ENCODE results near the gene EEF1AKMT3. TPM values are rescaled to one million over a fixed set of nuclear protein-coding genes. Genes with fewer than 3 reads are reported as not detected.

The EEF1AKMT3 gene
- total RNA-seq, 1 donor from 2014 or later = 7.3 TPM

DNA sequence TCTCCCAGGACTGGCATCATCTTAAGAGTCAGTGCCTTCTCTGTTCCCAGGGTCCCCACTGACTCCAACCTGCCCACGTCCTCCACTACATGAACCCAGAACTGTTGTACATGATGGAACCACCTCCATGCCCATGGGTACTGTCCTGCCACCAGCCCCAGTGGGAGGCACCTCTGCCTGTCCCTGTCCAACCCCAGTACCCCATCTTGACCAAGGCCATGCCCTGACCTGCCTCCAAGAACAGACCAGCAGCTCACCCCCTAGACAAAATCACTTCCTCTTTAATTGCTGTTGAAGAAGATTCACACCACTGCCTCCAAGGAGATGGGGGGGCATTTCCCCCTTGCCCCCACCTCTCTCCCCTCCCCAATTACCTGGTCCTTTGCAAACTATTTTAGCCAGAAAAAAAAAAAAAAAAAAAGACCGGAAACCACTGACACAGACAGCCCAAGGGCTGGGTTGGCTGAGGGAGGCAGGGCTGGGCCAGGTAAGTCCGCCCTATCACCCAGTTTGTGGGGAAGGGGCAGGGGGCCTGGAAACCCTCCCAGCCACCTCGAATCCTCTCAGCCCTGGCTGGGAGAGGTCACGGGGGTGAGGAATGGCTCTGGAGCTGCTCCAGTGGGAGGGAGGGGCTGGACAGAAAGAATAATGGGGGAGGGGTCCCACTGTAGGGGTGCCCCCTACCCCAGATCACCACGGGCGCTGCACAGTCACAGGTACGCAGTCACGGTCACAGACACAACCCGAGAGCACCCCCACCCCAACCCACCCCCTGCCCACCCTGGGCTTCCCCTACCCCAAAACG, 47.3 kb upstream of the EEF1AKMT3 start:
- peaks cover 42% of the 10 kb centered on the region for H3K27me3 ChIP-seq (ENCODE audit: control insufficient read depth, insufficient read depth, low read length)
- no peak for DNase-seq (ENCODE audit: low read depth)
- TF ChIP-seq CTCF (IDR thresholded peaks at IDR 0.05; ENCODE audit: insufficient read depth, low read length, poor library complexity, severe bottlenecking) = no peak
- H3K4me3 ChIP-seq (ENCODE audit: low read depth, low read length) = no peak overlapping the region
- no peaks in the 10 kb centered on the region for H3K36me3 ChIP-seq (ENCODE audit: control insufficient read depth, insufficient read depth, low read length)

DNA sequence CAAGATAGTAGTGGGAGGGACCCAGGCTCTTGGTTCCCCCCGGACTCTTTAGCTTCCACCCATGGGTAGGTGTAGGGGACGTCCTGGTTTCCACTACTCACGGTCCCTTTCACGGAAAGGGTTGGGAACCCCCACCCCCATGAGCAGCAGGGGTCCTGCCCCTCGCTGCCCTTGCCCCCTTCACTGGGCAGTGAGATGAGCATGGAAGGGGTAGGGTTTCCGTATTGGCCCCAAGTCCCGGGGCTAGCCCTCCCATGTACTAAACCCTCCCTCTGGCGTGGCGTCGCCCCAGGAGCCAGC, 46.6 kb upstream of the EEF1AKMT3 start:
- DNase-seq (ENCODE audit: low read depth) = no peak
- TF ChIP-seq CTCF (IDR thresholded peaks at IDR 0.05; ENCODE audit: insufficient read depth, low read length, poor library complexity, severe bottlenecking) = no peak

DNA sequence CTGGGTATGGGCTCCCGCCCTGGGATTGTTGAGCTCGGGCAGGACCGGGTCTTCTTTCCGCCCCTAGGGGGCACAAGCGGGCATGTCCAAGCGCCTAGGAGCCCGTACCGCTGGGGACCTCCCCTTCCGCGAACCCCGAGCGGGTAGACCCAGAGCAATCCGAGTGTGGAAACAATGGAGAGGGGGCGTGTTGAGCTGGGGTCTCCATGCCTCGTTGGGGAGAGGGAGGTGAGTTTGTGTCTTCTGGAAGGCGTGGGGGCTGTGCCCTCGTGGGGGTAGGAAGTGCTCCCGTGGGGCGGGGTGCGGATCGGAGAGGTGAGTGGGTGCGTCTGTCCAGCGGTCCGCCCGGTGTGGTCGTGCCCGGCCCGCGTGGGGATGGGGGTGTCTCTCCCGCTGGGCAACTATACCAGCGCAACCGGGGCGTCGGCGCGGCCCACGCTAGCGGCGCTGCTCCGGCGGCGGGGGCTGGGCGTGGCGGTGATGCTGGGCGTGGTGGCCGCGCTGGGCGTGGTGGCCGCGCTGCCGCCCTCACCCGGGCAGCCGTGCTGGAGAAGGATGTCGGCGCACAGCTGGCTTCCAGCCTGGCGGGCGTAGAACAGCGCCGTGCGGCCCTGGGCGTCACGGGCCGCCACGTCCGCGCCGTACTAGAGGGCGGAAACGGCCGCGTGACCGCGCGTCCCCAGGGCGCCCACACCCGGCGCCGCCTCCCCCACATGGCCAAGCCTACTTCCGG, 46.1 kb upstream of the EEF1AKMT3 start:
- peak; percentile 26 for DNase-seq (ENCODE audit: low read depth)
- TF ChIP-seq CTCF (IDR thresholded peaks at IDR 0.05; ENCODE audit: insufficient read depth, low read length, poor library complexity, severe bottlenecking) = peak; percentile 90
- Histone ChIP-seq H3K4me3 (ENCODE audit: low read depth, low read length) (peak overlapping the region; percentile 57), H3K36me3 (ENCODE audit: control insufficient read depth, insufficient read depth, low read length) (no peaks in the 10 kb centered on the region), H3K27me3 (ENCODE audit: control insufficient read depth, insufficient read depth, low read length) (peaks cover 48% of the 10 kb centered on the region)

More for the DNA sequence above, 46.6 kb upstream of the EEF1AKMT3 start:
- Histone ChIP-seq H3K36me3 (ENCODE audit: control insufficient read depth, insufficient read depth, low read length) (no peaks in the 10 kb centered on the region), H3K4me3 (ENCODE audit: low read depth, low read length) (no peak overlapping the region), H3K27me3 (ENCODE audit: control insufficient read depth, insufficient read depth, low read length) (peaks cover 48% of the 10 kb centered on the region)

DNA sequence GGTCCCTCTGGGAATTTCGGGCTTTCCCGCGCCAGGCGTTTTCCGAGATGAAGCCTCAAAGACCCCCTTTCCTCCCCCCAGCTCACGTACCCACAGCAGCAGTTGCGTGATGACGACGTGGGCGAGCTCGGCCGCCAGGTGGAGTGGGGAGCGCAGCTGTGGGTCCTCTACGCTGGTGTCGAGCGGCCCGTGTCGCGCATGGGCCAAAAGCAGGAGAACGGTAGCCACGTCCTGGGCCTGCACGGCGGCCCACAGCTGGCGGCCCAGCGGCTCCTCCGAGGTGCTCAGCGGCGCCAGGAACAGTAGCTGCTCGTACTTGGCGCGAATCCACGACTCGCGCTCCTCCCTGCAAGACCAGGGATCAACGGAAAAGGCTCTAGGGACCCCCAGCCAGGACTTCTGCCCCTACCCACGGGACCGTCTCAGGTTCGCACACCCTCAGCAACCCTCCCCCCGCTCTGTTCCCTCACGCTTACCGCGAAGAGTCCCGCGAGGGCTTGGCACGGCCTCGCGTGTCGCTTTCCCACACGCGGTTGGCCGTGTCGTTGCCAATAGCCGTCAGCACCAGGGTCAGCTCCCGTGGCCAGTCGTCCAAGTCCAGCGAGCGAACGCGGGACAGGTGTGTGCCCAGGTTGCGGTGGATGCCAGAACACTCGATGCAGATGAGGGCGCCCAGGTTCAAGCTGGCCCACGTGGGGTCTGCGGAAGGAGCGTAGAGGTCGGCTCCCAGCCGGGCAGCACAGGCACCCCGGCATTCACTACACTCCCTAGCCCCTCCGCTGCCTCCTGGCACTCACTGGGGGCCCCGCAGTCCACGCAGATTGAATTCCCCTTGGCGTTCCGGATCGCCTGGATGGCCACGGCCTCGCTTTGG, 45.3 kb upstream of the EEF1AKMT3 start:
- peaks cover 53% of the 10 kb centered on the region for H3K27me3 ChIP-seq (ENCODE audit: control insufficient read depth, insufficient read depth, low read length)
- H3K36me3 ChIP-seq (ENCODE audit: control insufficient read depth, insufficient read depth, low read length) = no peaks in the 10 kb centered on the region
- no peak for DNase-seq (ENCODE audit: low read depth)
- peak; percentile 25 for TF ChIP-seq CTCF (IDR thresholded peaks at IDR 0.05; ENCODE audit: insufficient read depth, low read length, poor library complexity, severe bottlenecking)
- H3K4me3 ChIP-seq (ENCODE audit: low read depth, low read length) = peak overlapping the region; percentile 57

- Histone ChIP-seq H3K27me3 (ENCODE audit: control insufficient read depth, insufficient read depth, low read length) (peaks cover 60% of the 10 kb centered on the region), H3K4me3 (ENCODE audit: low read depth, low read length) (no peak overlapping the region), H3K36me3 (ENCODE audit: control insufficient read depth, insufficient read depth, low read length) (no peaks in the 10 kb centered on the region)
- TF ChIP-seq CTCF (IDR thresholded peaks at IDR 0.05; ENCODE audit: insufficient read depth, low read length, poor library complexity, severe bottlenecking) = no peak
- no peak for DNase-seq (ENCODE audit: low read depth)
Measured at GRCh38 chr12:57727758-57728395, 44.5 kb upstream of the EEF1AKMT3 start.
